Measurements from ENCODE around the gene BICC1.

The BICC1 gene

GRCh38 chr10:58791137-58791536 lies 278.5 kb downstream of the BICC1 start:
- no peak for DNase-seq (ENCODE audit: low read depth in 1 of 2, low spot score in 1 of 2)
- H3K27ac ChIP-seq (replicated peaks), result no peak overlapping the region
- H3K27me3 ChIP-seq (ENCODE audit: insufficient read depth, poor library complexity, severe bottlenecking), result no peaks in the 10 kb centered on the region
- H3K4me3 ChIP-seq (replicated peaks; ENCODE audit: insufficient read depth, low read length), result no peak overlapping the region
- TF ChIP-seq POLR2AphosphoS5 (IDR thresholded peaks at IDR 0.05; ENCODE audit: low read depth) (no peak), CTCF (IDR thresholded peaks at IDR 0.05; ENCODE audit: insufficient read depth, low read length) (no peak), GABPA (IDR thresholded peaks at IDR 0.05; ENCODE audit: low read depth) (no peak), SPI1 (IDR thresholded peaks at IDR 0.05; ENCODE audit: borderline replicate concordance, low read depth) (no peak), REST (IDR thresholded peaks at IDR 0.05; ENCODE audit: insufficient replicate concordance, low read depth) (no peak)

GRCh38 chr10:58795560-58795959 lies 282.9 kb downstream of the BICC1 start:
- Histone ChIP-seq H3K27me3 (ENCODE audit: insufficient read depth, poor library complexity, severe bottlenecking) (no peaks in the 10 kb centered on the region), H3K27ac (replicated peaks) (no peak overlapping the region), H3K4me3 (replicated peaks; ENCODE audit: insufficient read depth, low read length) (no peak overlapping the region)
- no peak for TF ChIP-seq REST (IDR thresholded peaks at IDR 0.05; ENCODE audit: insufficient replicate concordance, low read depth)
- no peak for TF ChIP-seq GABPA (IDR thresholded peaks at IDR 0.05; ENCODE audit: low read depth)
- no peak for TF ChIP-seq SPI1 (IDR thresholded peaks at IDR 0.05; ENCODE audit: borderline replicate concordance, low read depth)
- TF ChIP-seq CTCF (IDR thresholded peaks at IDR 0.05; ENCODE audit: insufficient read depth, low read length), result no peak
- no peak for TF ChIP-seq POLR2AphosphoS5 (IDR thresholded peaks at IDR 0.05; ENCODE audit: low read depth)
- DNase-seq (ENCODE audit: low read depth in 1 of 2, low spot score in 1 of 2), result no peak

- Histone ChIP-seq H3K27me3 (ENCODE audit: insufficient read depth, poor library complexity, severe bottlenecking) (no peaks in the 10 kb centered on the region), H3K27ac (replicated peaks) (no peak overlapping the region), H3K4me3 (replicated peaks; ENCODE audit: insufficient read depth, low read length) (no peak overlapping the region)
- no peak for TF ChIP-seq REST (IDR thresholded peaks at IDR 0.05; ENCODE audit: insufficient replicate concordance, low read depth)
- DNase-seq (ENCODE audit: low read depth in 1 of 2, low spot score in 1 of 2), result no peak
Observed at GRCh38 chr10:58796242-58796641, 283.6 kb downstream of the BICC1 start.

GRCh38 chr10:58796824-58797223 lies 284.2 kb downstream of the BICC1 start:
- no peak for DNase-seq (ENCODE audit: low read depth in 1 of 2, low spot score in 1 of 2)
- no peak overlapping the region for H3K27ac ChIP-seq (replicated peaks)
- no peak for TF ChIP-seq GABPA (IDR thresholded peaks at IDR 0.05; ENCODE audit: low read depth)
- no peak for TF ChIP-seq REST (IDR thresholded peaks at IDR 0.05; ENCODE audit: insufficient replicate concordance, low read depth)
- no peak for TF ChIP-seq SPI1 (IDR thresholded peaks at IDR 0.05; ENCODE audit: borderline replicate concordance, low read depth)
- TF ChIP-seq CTCF (IDR thresholded peaks at IDR 0.05; ENCODE audit: insufficient read depth, low read length), result no peak
- TF ChIP-seq POLR2AphosphoS5 (IDR thresholded peaks at IDR 0.05; ENCODE audit: low read depth), result no peak
- no peak overlapping the region for H3K4me3 ChIP-seq (replicated peaks; ENCODE audit: insufficient read depth, low read length)
- no peaks in the 10 kb centered on the region for H3K27me3 ChIP-seq (ENCODE audit: insufficient read depth, poor library complexity, severe bottlenecking)

Measured in HL-60 (cell line).